Right lobe of liver (tissue), 4 donors: Measurements from ENCODE around the gene HACD3.

Experiments
- CTCF ChIP-seq, 4 donors: fragments of 200-600 bp in 3 of 4; fragments of 450-650 bp in 1 of 4; IDR thresholded peaks; one replicate each; pipeline versions ENCODE4 v1.5.1 to v1.8.0; 2016 to 2022; ENCODE audit warnings: antibody characterized with exemption in 4 of 4, mild to moderate bottlenecking in 2 of 4
- POLR2A ChIP-seq: fragments of 450-650 bp; IDR thresholded peaks from one replicate; pipeline ENCODE4 v1.6.1; 2017; ENCODE audit warnings: antibody characterized with exemption, mild to moderate bottlenecking
- donor health status: DM: no; HTN: no; CAD: no.
- donor health status: DM: no; HTN: no; CAD: no.
- donor health status: DM: no; HTN: yes; CAD: no.

GRCh38 chr15:65525622-65526021, 4.6 kb upstream of the HACD3 start:
- TF ChIP-seq CTCF (IDR thresholded peaks at IDR 0.05) (no peak), POLR2A (no peak)
